Colonic mucosa (tissue), 4 donors: ENCODE data around the gene IGLL1. TPM values are rescaled to one million over a fixed set of nuclear protein-coding genes. Genes with fewer than 3 reads are reported as not detected.
"Not testable (repeated sequence)": the region's sequence is repeated elsewhere in the genome, so short reads cannot be mapped to it uniquely, and the experiment has no call there.

ENCODE experiments used
- DNase-seq: peaks from one replicate; pipeline ENCODE4 v3.0.0-alpha.2; 2020
- H3K27ac ChIP-seq: fragments of 200-600 bp; one replicate; pipeline ENCODE4 v1.8.0; 2021
- H3K27me3 ChIP-seq: fragments of 200-600 bp; one replicate; pipeline ENCODE4 v1.8.0; 2021
- H3K36me3 ChIP-seq: fragments of 200-600 bp; one replicate; pipeline ENCODE4 v1.8.0; 2021
- H3K4me1 ChIP-seq: fragments of 200-600 bp; one replicate; pipeline ENCODE4 v1.8.0; 2021; ENCODE audit warnings: mild to moderate bottlenecking
- H3K4me3 ChIP-seq: fragments of 200-600 bp; one replicate; pipeline ENCODE4 v1.8.0; 2021
- H3K9ac ChIP-seq, 2 donors: one replicate each; pipeline ENCODE4 v1.7.0; 2013; ENCODE audit warnings: control low read depth in 2 of 2, low read depth in 2 of 2, low read length in 2 of 2
- H3K9me3 ChIP-seq: fragments of 200-600 bp; one replicate; pipeline ENCODE4 v1.8.0; 2021
- intact Hi-C: fragments of 100-400 bp; cut with DNase I; formaldehyde crosslinking; loops from one replicate; pipeline ENCODE4 v1.14.1; 2022
- total RNA-seq, 2 donors: library from RNA; stranded (reverse); fragmentation: NEBNext Ultra II Directional in 1 of 2; extraction: Animal tissue kit (Norgen Biotek cat#: 25700) in 1 of 2; gene quantifications; one replicate each; pipeline ENCODE4 v1.2.1, GENCODE V29; 2021
- TF ChIP-seq, protein P1 (sequence below): fragments of 200-600 bp; IDR thresholded peaks from one replicate; pipeline ENCODE4 v1.8.0; 2022; ENCODE audit warnings: antibody characterized with exemption, mild to moderate bottlenecking
- donor health status: healthy.
- donor health status: DM: no; HTN: no; CAD: no.
- donor health status: DM: no; HTN: no; CAD: no.

Gene IGLL1
- total RNA-seq, 2 donors from 2014 or later: not detected

DNA sequence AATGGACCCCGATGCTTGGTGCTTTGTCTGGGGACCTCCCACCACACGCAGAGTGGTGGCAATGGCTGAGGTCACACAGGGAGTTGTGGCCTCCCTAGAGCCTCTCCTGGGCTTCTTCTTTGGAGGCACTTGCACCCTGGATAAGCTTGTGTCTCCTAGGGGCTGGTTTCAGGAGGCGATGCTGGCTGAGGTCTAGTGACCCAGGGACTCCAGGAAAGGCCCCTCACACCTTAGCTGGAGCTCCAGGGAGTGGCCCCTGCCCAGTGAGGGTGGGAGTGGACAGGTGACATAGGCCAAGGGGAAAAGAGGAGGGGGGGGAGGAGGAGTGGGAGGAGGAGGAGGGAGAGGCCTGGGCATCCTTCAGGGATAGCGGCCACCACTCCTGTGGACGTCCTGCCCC, 810 bp downstream of the IGLL1 start:
- intact Hi-C loops: no loop called here

DNA sequence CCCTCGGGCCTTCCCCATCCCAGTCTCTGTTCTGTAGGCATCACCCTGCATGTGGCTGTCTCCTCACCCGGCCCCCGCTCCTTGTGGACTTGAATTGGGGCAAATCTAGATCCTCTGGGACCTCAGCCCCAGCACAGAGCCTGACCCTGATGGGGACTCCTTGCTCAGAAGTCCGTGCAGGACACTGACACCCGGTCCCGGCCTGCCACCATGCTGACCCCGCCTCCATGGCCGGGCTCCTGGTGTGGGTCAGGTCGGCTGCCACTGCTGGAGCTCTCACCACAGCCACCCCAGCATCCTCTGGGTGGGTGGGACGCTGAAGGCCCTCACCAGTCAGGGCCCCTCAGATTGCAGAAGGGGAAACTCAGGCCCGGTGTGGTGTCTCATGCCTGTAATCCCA, 1.8 kb downstream of the IGLL1 start:
- Histone ChIP-seq H3K36me3 (no peaks in the 10 kb centered on the region), H3K27me3 (no peaks in the 10 kb centered on the region), H3K4me1 (no peaks in the 10 kb centered on the region), H3K9me3 (no peaks in the 10 kb centered on the region), H3K27ac (no peak overlapping the region), H3K4me3 (no peak overlapping the region), H3K9ac (no peak overlapping the region)
- DNase-seq: no peak
- intact Hi-C loops: no loop called here
- TF ChIP-seq, protein P1, sequence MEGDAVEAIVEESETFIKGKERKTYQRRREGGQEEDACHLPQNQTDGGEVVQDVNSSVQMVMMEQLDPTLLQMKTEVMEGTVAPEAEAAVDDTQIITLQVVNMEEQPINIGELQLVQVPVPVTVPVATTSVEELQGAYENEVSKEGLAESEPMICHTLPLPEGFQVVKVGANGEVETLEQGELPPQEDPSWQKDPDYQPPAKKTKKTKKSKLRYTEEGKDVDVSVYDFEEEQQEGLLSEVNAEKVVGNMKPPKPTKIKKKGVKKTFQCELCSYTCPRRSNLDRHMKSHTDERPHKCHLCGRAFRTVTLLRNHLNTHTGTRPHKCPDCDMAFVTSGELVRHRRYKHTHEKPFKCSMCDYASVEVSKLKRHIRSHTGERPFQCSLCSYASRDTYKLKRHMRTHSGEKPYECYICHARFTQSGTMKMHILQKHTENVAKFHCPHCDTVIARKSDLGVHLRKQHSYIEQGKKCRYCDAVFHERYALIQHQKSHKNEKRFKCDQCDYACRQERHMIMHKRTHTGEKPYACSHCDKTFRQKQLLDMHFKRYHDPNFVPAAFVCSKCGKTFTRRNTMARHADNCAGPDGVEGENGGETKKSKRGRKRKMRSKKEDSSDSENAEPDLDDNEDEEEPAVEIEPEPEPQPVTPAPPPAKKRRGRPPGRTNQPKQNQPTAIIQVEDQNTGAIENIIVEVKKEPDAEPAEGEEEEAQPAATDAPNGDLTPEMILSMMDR: no peak

More for the DNA sequence above, 810 bp downstream of the IGLL1 start:
- H3K36me3 ChIP-seq: no peaks in the 10 kb centered on the region
- no peak for DNase-seq
- no peaks in the 10 kb centered on the region for H3K27me3 ChIP-seq
- no peaks in the 10 kb centered on the region for H3K9me3 ChIP-seq
- no peaks in the 10 kb centered on the region for H3K4me1 ChIP-seq
- no peak overlapping the region for H3K9ac ChIP-seq
- TF ChIP-seq, protein P1: no peak
- H3K4me3 ChIP-seq: no peak overlapping the region
- no peak overlapping the region for H3K27ac ChIP-seq

DNA sequence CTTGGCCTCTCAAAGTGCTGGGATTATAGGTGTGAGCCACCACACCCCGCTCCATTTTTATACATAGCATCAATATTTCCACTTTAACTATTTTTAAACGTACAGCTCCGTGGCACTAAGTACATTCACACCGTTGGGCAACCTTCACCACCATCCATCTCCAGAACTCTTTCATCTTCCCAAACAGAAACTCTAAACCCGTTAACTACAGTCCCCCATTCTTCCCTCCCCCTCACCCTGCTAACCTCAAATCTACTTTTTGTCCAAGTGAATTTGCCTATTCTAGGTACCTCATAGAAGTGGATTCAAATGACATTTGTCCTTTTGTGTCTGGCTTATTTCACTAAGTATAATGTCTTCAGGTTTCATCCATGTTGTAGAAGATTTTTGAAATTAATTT, 3.4 kb downstream of the IGLL1 start:
- no peaks in the 10 kb centered on the region for H3K4me1 ChIP-seq
- H3K36me3 ChIP-seq: no peaks in the 10 kb centered on the region
- no peaks in the 10 kb centered on the region for H3K9me3 ChIP-seq
- H3K27me3 ChIP-seq: no peaks in the 10 kb centered on the region
- no peak overlapping the region for H3K4me3 ChIP-seq
- no peak for DNase-seq
- no peak overlapping the region for H3K9ac ChIP-seq
- no peak overlapping the region for H3K27ac ChIP-seq
- intact Hi-C loops: no loop called here
- TF ChIP-seq, protein P1: no peak

DNA sequence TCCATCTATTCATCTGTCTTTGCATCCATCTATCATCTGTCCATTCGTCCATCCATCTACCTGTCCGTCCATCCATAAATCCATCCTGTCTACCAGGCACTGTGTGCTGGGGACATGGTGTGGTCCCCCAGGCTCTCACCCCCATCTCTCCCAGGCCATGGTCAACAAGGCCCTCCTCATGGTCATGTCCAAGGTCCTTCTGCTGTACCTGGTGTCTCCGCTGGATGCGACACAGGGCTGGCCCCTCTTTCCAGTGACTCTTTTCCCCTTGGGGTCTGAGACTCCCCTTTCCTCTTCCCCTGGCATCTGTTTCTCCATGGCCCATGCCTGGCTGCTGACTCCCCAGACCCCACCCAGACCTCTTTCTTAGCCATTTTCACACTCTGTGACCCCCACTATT, 4.5 kb downstream of the IGLL1 start:
- H3K27ac ChIP-seq: no peak overlapping the region
- no peaks in the 10 kb centered on the region for H3K27me3 ChIP-seq
- no peaks in the 10 kb centered on the region for H3K36me3 ChIP-seq
- intact Hi-C loops: no loop called here
- TF ChIP-seq, protein P1: no peak
- DNase-seq: no peak
- no peaks in the 10 kb centered on the region for H3K4me1 ChIP-seq
- H3K4me3 ChIP-seq: no peak overlapping the region
- no peak overlapping the region for H3K9ac ChIP-seq
- no peaks in the 10 kb centered on the region for H3K9me3 ChIP-seq

DNA sequence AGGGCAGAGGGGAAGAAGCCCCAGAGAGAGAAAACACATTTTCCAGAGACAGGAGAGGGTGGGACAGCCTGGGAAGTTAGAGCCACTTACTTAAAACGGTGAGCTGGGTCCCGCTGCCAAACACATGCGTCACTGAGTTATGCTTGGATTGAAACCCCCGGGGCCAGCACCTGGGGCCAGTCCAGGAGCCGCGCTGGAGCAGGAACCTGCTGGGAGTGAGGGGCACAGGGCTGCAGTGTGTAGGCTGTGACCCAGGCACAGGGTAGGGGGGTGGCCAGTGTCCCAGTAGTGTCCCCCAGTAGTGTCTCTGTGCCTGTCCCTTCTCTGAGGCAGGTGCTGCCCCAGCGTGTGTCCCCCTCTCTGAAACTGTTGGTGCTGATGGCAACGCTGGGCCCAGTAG, 5.2 kb downstream of the IGLL1 start:
- H3K4me1 ChIP-seq: no peaks in the 10 kb centered on the region
- TF ChIP-seq, protein P1: no peak
- no peak overlapping the region for H3K27ac ChIP-seq
- DNase-seq: no peak
- no peak overlapping the region for H3K9ac ChIP-seq
- H3K27me3 ChIP-seq: no peaks in the 10 kb centered on the region
- intact Hi-C loops: no loop called here
- no peak overlapping the region for H3K4me3 ChIP-seq
- H3K9me3 ChIP-seq: no peaks in the 10 kb centered on the region
- no peaks in the 10 kb centered on the region for H3K36me3 ChIP-seq

DNA sequence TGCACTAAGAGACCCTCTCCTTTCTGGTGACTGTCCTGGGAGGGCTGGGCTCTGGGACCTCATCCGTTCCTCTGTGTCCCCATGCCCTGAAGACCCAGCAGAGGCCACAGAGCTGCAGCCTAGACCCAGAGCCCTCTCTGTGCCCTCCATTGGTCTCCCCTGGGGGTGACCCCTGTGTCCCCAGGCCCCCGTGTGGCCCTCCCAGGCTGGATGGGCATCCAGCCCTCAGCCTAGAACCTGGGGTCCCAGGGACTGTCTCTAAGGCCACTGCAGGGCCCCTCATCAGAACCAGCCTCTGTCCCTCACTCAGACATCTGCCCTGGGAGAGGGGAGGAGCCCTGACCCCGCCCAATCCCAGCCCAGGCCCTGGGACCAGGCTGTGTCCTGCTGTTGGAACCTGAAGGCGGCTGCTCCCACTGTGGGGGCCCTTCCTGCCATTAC, 5.7 kb downstream of the IGLL1 start:
- Histone ChIP-seq H3K9ac (no peak overlapping the region), H3K27me3 (no peaks in the 10 kb centered on the region), H3K4me3 (no peak overlapping the region), H3K27ac (no peak overlapping the region), H3K36me3 (no peaks in the 10 kb centered on the region), H3K9me3 (no peaks in the 10 kb centered on the region), H3K4me1 (no peaks in the 10 kb centered on the region)
- no peak for DNase-seq
- TF ChIP-seq, protein P1: no peak
- intact Hi-C loops: no loop called here

DNA sequence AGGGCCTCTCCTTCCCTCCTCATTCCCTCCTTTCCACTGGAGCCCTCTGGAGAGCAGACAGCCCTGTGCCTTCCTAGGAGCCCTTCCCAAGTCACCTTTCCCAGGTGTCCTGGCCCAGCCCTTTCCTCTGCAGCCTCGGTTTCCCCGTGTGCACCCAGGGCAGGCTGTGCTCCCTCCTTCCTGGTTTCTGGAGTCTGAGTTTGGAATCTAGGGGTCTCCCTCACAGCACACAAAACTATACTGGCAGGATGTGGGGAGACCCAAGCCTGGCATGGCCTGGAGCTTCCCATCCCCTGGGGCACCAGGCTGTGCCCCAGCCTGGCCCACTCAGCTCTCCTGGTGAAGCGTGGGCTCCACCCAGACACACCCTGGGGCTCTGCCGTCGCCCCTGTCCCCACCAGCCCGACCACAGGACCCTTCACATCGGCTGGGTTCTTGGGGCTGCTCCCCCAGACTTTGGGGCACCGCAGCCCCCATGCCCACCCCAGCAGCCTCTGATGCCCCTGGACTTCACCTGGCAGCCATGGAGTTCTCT, 6.3 kb downstream of the IGLL1 start:
- H3K4me1 ChIP-seq, H3K27me3 ChIP-seq, H3K27ac ChIP-seq, H3K4me3 ChIP-seq, H3K9ac ChIP-seq, DNase-seq, H3K9me3 ChIP-seq, intact Hi-C loops, H3K36me3 ChIP-seq: not testable (repeated sequence)

DNA sequence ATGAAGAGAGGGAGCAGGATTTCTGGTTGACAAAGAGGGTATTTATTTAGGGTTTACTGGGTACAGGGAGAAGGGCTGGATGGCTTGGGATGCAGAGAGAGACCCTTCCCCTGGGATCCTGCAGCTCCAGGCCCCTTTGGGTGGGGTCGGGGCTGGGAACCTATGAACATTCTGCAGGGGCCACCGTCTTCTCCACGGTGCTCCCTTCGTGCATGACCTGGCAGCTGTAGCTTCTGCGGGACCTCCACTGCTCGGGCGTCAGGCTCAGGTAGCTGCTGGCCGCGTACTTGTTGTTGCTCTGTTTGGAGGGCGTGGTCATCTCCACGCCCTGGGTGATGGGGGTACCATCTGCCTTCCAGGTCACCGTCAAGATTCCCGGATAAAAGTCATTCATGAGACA, 7.0 kb downstream of the IGLL1 start:
- H3K4me1 ChIP-seq, H3K9me3 ChIP-seq, H3K27me3 ChIP-seq, H3K36me3 ChIP-seq, H3K27ac ChIP-seq, DNase-seq, intact Hi-C loops, H3K4me3 ChIP-seq, H3K9ac ChIP-seq: not testable (repeated sequence)
